PC-9 (cell line): ENCODE data around the gene CD24. TPM values are rescaled to one million over a fixed set of nuclear protein-coding genes. Genes with fewer than 3 reads are reported as not detected.
A peak's percentile ranks its signal among the peaks of the same experiment; 100 is the strongest.

ENCODE experiments used
- BruUV-seq: library from RNA; stranded (reverse); fragments of 400-500 nt; replicated peaks from 2 replicates; lab custom pipeline; 2021; lab: Mats Ljungman, UMichigan
- CTCF ChIA-PET: fragments of 300-600 bp; sonication (Branson Sonifier 250); formaldehyde crosslinking; loops from one replicate; lab custom pipeline; 2022; ENCODE audit warnings: antibody characterized with exemption; lab: Charles Lee
- POLR2A ChIA-PET: fragments of 300-600 bp; sonication (Branson Sonifier 250); formaldehyde crosslinking; loops from one replicate; lab custom pipeline; 2022; ENCODE audit warnings: antibody characterized with exemption; ENCODE audit not compliant: unreplicated experiment; lab: Charles Lee
- DNase-seq, 2 experiments: peaks; one replicate each; pipeline versions ENCODE4 v3.0.0 to v3.0.0-alpha.2; 2015 to 2022; ENCODE audit warnings: mixed read lengths in 1 of 2
- H2AFZ ChIP-seq: fragments of 200-600 bp; sonication (generic); 2 replicates; pipeline ENCODE4 v1.8.1; 2017; ENCODE audit warnings: antibody characterized with exemption
- H3F3A ChIP-seq: fragments of 200-600 bp; sonication (generic); 2 replicates; pipeline ENCODE4 v1.8.1; 2017; ENCODE audit warnings: antibody characterized with exemption, mild to moderate bottlenecking, low read depth; ENCODE audit not compliant: insufficient read depth
- H3K27ac ChIP-seq: fragments of 200-600 bp; sonication (generic); 2 replicates; pipeline ENCODE4 v1.6.1; 2016; ENCODE audit warnings: mixed run types
- H3K27me3 ChIP-seq: fragments of 200-600 bp; sonication (generic); 2 replicates; pipeline ENCODE4 v1.6.1; 2016; ENCODE audit warnings: low read depth, mixed run types; ENCODE audit not compliant: insufficient read depth
- H3K36me3 ChIP-seq: fragments of 200-600 bp; sonication (generic); 2 replicates; pipeline ENCODE4 v1.6.1; 2016; ENCODE audit warnings: low read depth, mixed run types
- H3K4me1 ChIP-seq: fragments of 200-600 bp; sonication (generic); replicated peaks from 2 replicates; pipeline ENCODE4 v1.6.1; 2016; ENCODE audit warnings: mixed run types; ENCODE audit not compliant: insufficient read depth
- H3K4me2 ChIP-seq: fragments of 200-600 bp; sonication (generic); 2 replicates; pipeline ENCODE4 v1.6.1; 2017; ENCODE audit warnings: mixed run types
- H3K4me3 ChIP-seq: fragments of 200-600 bp; sonication (generic); 2 replicates; pipeline ENCODE4 v1.6.1; 2016; ENCODE audit warnings: mixed run types
- H3K79me2 ChIP-seq: fragments of 200-600 bp; sonication (generic); 2 replicates; pipeline ENCODE4 v1.6.1; 2017; ENCODE audit warnings: low read depth, mixed run types
- H3K9me2 ChIP-seq: fragments of 200-600 bp; sonication (generic); 2 replicates; pipeline ENCODE4 v1.8.1; 2017; ENCODE audit warnings: mild to moderate bottlenecking; ENCODE audit not compliant: insufficient read depth
- H3K9me3 ChIP-seq: fragments of 200-600 bp; sonication (generic); 2 replicates; pipeline ENCODE4 v1.8.1; 2016; ENCODE audit warnings: low read depth; ENCODE audit not compliant: insufficient read depth
- H4K20me1 ChIP-seq: fragments of 200-600 bp; sonication (generic); 2 replicates; pipeline ENCODE4 v1.8.1; 2017; ENCODE audit not compliant: insufficient read depth
- EZH2 ChIP-seq: fragments of 200-600 bp; sonication (generic); IDR thresholded peaks from 2 replicates; pipeline ENCODE4 v1.8.0; 2017; ENCODE audit warnings: antibody characterized with exemption, low read depth
- intact Hi-C: fragments of 100-400 bp; cut with micrococcal nuclease; formaldehyde crosslinking; loops from one replicate; pipeline ENCODE4 v1.10.0; 2022; ENCODE audit not compliant: unreplicated experiment
- total RNA-seq: library from RNA; stranded (reverse); gene quantifications from 2 replicates; pipeline ENCODE4 v1.2.3, GENCODE V29; 2021
- TF ChIP-seq, protein P1 (sequence below): fragments of 200-600 bp; sonication (generic); conservative IDR thresholded peaks from 2 replicates; pipeline ENCODE4 v1.6.1; 2017; ENCODE audit warnings: mixed run types, antibody characterized with exemption, mild to moderate bottlenecking, moderate library complexity

The CD24 gene
- total RNA-seq, 1 experiment from 2014 or later: 93.4 TPM

DNA sequence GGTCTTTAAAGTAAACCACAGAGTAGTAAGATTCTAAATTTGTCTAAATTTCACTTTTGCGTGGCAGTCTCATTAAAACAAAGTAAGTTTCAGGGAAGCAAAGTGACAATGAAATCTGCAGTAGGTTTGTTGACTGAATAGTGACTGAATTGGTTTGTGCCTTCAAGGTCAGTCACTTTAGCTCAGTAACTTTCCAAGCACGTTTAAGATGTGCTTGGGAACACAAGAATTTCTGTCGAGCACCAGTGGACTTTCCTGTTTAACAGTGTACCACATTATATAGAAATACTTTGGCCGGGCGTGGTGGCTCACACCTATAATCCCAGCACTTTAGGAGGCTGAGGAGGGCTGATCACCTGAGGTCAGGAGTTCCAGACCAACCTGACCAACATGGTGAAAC lies 1.7 kb upstream of the CD24 start:
- DNase-seq: peak; percentile 37 to 91
- H3K9me2 ChIP-seq: no peaks in the 10 kb centered on the region
- no peak for TF ChIP-seq EZH2
- TF ChIP-seq, protein P1, sequence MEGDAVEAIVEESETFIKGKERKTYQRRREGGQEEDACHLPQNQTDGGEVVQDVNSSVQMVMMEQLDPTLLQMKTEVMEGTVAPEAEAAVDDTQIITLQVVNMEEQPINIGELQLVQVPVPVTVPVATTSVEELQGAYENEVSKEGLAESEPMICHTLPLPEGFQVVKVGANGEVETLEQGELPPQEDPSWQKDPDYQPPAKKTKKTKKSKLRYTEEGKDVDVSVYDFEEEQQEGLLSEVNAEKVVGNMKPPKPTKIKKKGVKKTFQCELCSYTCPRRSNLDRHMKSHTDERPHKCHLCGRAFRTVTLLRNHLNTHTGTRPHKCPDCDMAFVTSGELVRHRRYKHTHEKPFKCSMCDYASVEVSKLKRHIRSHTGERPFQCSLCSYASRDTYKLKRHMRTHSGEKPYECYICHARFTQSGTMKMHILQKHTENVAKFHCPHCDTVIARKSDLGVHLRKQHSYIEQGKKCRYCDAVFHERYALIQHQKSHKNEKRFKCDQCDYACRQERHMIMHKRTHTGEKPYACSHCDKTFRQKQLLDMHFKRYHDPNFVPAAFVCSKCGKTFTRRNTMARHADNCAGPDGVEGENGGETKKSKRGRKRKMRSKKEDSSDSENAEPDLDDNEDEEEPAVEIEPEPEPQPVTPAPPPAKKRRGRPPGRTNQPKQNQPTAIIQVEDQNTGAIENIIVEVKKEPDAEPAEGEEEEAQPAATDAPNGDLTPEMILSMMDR: no peak
- no peak overlapping the region for H2AFZ ChIP-seq
- H3K36me3 ChIP-seq: no peaks in the 10 kb centered on the region; the same call in 1 of the 2 replicates
- no peaks in the 10 kb centered on the region for H3K27me3 ChIP-seq
- H4K20me1 ChIP-seq: no peaks in the 10 kb centered on the region
- peak overlapping the region; percentile 88; the same call in 1 of the 2 replicates for H3K4me3 ChIP-seq
- H3F3A ChIP-seq: peaks cover 7% of the 10 kb centered on the region; the same call in 1 of the 2 replicates
- peak overlapping the region; percentile 71 for H3K27ac ChIP-seq
- CTCF ChIA-PET: no interaction called here
- peak overlapping the region; percentile 79 for H3K4me2 ChIP-seq
- peaks cover 20% of the 10 kb centered on the region; the same call in 1 of the 2 replicates for H3K79me2 ChIP-seq
- H3K9me3 ChIP-seq: no peaks in the 10 kb centered on the region
- BruUV-seq: no TSS peak
- H3K4me1 ChIP-seq: peaks cover 14% of the 10 kb centered on the region
- POLR2A ChIA-PET: interaction anchor here (0.5 to 0.8 kb wide), 2 partner anchors 454 to 491 kb away, joined by 3 to 5 read pairs; no protein-coding TSS in a partner anchor
- intact Hi-C loops: loop anchor here (5.0 kb wide), 1 partner anchor 614 kb away; the partner anchor contains the start of gene CRYBG1

DNA sequence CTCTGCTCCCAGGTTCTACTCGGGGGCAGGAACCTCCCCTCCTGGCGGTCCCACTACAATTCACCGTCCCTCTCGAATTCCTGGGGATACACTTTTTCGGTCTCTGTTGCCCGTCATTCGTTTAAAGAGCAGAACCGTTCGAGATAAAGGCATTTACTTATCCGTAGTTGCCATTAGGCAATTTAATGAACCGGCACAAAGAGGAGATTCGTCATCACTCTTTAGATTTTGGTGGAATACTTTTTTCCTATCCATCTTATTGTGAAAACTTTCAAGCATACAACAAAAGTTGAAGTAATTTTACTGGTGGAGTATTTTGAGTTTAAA lies 1.2 kb upstream of the CD24 start:
- no peaks in the 10 kb centered on the region for H3K9me2 ChIP-seq
- H2AFZ ChIP-seq: peak overlapping the region; percentile 80
- H3K27ac ChIP-seq: peak overlapping the region; percentile 71
- H3F3A ChIP-seq: peaks cover 7% of the 10 kb centered on the region; the same call in 1 of the 2 replicates
- BruUV-seq: no TSS peak
- H3K9me3 ChIP-seq: no peaks in the 10 kb centered on the region
- H3K79me2 ChIP-seq: peaks cover 20% of the 10 kb centered on the region; the same call in 1 of the 2 replicates
- no peaks in the 10 kb centered on the region; the same call in 1 of the 2 replicates for H3K36me3 ChIP-seq
- intact Hi-C loops: loop anchor here (1.0 to 5.0 kb wide), 2 partner anchors 229 to 613 kb away; partner anchors contain the start of gene CRYBG1
- ChIA-PET CTCF (interaction anchor here (0.7 kb wide), 2 partner anchors 172 to 527 kb away, joined by 3 to 8 read pairs; no protein-coding TSS in a partner anchor), POLR2A (no interaction called here)
- TF ChIP-seq, protein P1: no peak
- no peak for TF ChIP-seq EZH2
- H3K4me1 ChIP-seq: peaks cover 14% of the 10 kb centered on the region
- H4K20me1 ChIP-seq: no peaks in the 10 kb centered on the region
- H3K4me3 ChIP-seq: peak overlapping the region; percentile 88
- H3K27me3 ChIP-seq: no peaks in the 10 kb centered on the region
- peak in 1 of 2 experiments; percentile 60 for DNase-seq
- peak overlapping the region; percentile 79 for H3K4me2 ChIP-seq

DNA sequence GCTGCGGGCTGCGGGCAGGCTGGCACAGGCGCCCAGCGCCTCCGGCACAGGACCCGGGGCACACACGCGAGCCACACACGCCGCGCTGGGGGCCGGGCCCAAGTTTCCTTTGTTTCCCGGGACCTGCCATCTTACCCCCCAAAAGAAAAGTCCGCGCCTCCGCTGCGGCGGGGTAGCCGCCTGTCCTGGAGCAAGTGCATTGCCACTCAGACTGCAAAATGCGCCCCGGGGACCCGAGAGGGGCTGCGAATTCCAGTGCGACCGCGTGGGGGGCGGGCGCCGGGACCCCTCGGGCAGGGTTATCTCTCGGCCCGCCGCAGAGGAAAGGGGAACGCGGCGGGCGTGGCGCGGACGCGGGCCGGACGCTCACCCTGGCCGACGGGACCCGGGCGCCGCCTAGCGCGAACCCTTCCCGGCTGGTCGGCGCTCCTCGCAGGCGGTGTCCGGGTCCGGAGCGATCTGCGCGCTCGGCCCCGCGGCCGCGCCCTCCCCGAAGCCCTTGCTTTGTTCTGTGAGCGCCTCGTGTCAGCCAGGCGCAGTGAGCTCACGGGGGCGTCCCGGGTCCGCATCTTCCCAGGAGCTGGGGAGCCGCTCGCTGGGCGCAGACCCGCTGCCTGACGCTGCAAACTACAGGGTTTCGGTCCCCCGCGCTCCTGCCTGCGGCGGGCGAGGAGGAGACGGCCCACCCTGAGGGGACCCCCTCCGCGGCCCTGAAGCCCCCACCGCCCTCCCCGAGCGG lies 639 bp upstream of the CD24 start:
- Histone ChIP-seq H3K9me3 (no peaks in the 10 kb centered on the region), H3K4me1 (peaks cover 14% of the 10 kb centered on the region), H3K9me2 (no peaks in the 10 kb centered on the region), H3F3A (peaks cover 7% of the 10 kb centered on the region; the same call in 1 of the 2 replicates), H4K20me1 (no peaks in the 10 kb centered on the region), H3K36me3 (no peaks in the 10 kb centered on the region; the same call in 1 of the 2 replicates), H2AFZ (peak overlapping the region; percentile 80), H3K27me3 (no peaks in the 10 kb centered on the region), H3K27ac (peak overlapping the region; percentile 71), H3K79me2 (peaks cover 20% of the 10 kb centered on the region; the same call in 1 of the 2 replicates), H3K4me2 (peak overlapping the region; percentile 79), H3K4me3 (peak overlapping the region; percentile 88)
- TSS peak; percentile 51 for BruUV-seq
- peak; percentile 44 to 77 for DNase-seq
- POLR2A ChIA-PET: interaction anchor here (0.6 kb wide), 1 partner anchor 463 kb away, joined by 6 read pairs; no protein-coding TSS in a partner anchor
- TF ChIP-seq, protein P1: peak; percentile 36; the same call in 1 of the 2 replicates
- no peak for TF ChIP-seq EZH2
- intact Hi-C loops: loop anchor here (1.0 to 5.0 kb wide), 6 partner anchors 62 to 613 kb away; partner anchors contain the start of genes CRYBG1, QRSL1 and RTN4IP1
- CTCF ChIA-PET: interaction anchor here (0.7 kb wide), 2 partner anchors 172 to 526 kb away, joined by 3 to 8 read pairs; no protein-coding TSS in a partner anchor
